Stimulated activated CD8-positive, alpha-beta memory T cell treated with anti-CD3 and anti-CD28 coated beads, Interleukin-4, amount 100 ng/mL, for 4 hours (primary cell): ENCODE data around the gene TNFAIP8.

Experiments
- DNase-seq, 2 donors: peaks; one replicate each; pipeline ENCODE4 v3.0.0-alpha.2; 2020; ENCODE audit warnings: low read depth in 2 of 2, low spot score in 1 of 2

The TNFAIP8 gene

GRCh38 chr5:119345861-119346260 is 10.0 kb upstream of the TNFAIP8 start:
- DNase-seq = no peak

- no peak for DNase-seq
Observed at GRCh38 chr5:119346394-119346793, 9.4 kb upstream of the TNFAIP8 start.

- DNase-seq = no peak
Observed at GRCh38 chr5:119347574-119347973, 8.2 kb upstream of the TNFAIP8 start.

- no peak for DNase-seq
Observed at GRCh38 chr5:119347991-119348390, 7.8 kb upstream of the TNFAIP8 start.

GRCh38 chr5:119353213-119353612 is 2.6 kb upstream of the TNFAIP8 start:
- DNase-seq = no peak

- no peak for DNase-seq
Observed at GRCh38 chr5:119353686-119354366, 2.0 kb upstream of the TNFAIP8 start.

- no peak for DNase-seq
Observed at GRCh38 chr5:119354537-119355243, 1.1 kb upstream of the TNFAIP8 start.

- DNase-seq = no peak
Observed at GRCh38 chr5:119355244-119355638, 578 bp upstream of the TNFAIP8 start.

- DNase-seq = no peak
Observed at GRCh38 chr5:119356612-119357188, 881 bp downstream of the TNFAIP8 start.

GRCh38 chr5:119357270-119357669 is 1.5 kb downstream of the TNFAIP8 start:
- no peak for DNase-seq

- no peak for DNase-seq
Observed at GRCh38 chr5:119357808-119358529, 2.1 kb downstream of the TNFAIP8 start.

GRCh38 chr5:119358530-119358900 is 2.7 kb downstream of the TNFAIP8 start:
- DNase-seq = no peak

- DNase-seq = no peak
Observed at GRCh38 chr5:119358901-119359603, 3.2 kb downstream of the TNFAIP8 start.

- DNase-seq = no peak
Observed at GRCh38 chr5:119359737-119360413, 4.1 kb downstream of the TNFAIP8 start.

- no peak for DNase-seq
Observed at GRCh38 chr5:119360905-119361593, 5.2 kb downstream of the TNFAIP8 start.

GRCh38 chr5:119361594-119362125 is 5.8 kb downstream of the TNFAIP8 start:
- no peak for DNase-seq

- DNase-seq = no peak
Observed at GRCh38 chr5:119362714-119363113, 6.9 kb downstream of the TNFAIP8 start.

GRCh38 chr5:119363271-119363670 is 7.5 kb downstream of the TNFAIP8 start:
- no peak for DNase-seq

- no peak for DNase-seq
Observed at GRCh38 chr5:119363936-119364335, 8.1 kb downstream of the TNFAIP8 start.
